ENCODE results near the gene TOR1AIP2.

The TOR1AIP2 gene

DNA sequence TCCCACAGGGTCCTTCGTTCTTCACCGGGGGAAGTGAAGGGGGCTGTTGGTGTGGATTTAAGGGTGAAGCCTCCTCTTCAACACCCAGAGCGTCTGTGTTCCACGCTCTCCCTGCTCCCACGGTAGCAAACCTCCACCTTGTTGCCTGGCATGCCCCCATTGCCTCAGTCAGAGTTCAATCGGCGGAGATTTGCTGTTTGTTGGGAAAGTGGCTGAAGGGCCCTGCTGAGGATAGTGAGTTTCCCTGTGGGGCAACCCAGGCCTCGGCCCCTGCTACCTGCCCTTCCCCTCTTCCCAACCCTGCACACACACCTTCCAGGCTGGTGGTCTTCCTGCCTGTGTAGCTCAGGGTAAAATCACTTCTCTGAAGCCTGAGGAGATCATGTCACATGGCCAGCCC, 60.5 kb downstream of the TOR1AIP2 start:
- TF ChIP-seq, protein P1, sequence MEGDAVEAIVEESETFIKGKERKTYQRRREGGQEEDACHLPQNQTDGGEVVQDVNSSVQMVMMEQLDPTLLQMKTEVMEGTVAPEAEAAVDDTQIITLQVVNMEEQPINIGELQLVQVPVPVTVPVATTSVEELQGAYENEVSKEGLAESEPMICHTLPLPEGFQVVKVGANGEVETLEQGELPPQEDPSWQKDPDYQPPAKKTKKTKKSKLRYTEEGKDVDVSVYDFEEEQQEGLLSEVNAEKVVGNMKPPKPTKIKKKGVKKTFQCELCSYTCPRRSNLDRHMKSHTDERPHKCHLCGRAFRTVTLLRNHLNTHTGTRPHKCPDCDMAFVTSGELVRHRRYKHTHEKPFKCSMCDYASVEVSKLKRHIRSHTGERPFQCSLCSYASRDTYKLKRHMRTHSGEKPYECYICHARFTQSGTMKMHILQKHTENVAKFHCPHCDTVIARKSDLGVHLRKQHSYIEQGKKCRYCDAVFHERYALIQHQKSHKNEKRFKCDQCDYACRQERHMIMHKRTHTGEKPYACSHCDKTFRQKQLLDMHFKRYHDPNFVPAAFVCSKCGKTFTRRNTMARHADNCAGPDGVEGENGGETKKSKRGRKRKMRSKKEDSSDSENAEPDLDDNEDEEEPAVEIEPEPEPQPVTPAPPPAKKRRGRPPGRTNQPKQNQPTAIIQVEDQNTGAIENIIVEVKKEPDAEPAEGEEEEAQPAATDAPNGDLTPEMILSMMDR (IDR thresholded peaks at IDR 0.05; ENCODE audit: borderline replicate concordance, control extremely low read depth, extremely low read depth, insufficient read depth, missing control alignments): no peak
- DNase-seq (ENCODE audit: low spot score): no peak
- in situ Hi-C loops (cut with MboI; ENCODE audit: low sequenced_read_pairs, unreplicated experiment): loop anchor here (25.0 kb wide), 1 partner anchor 730 kb away; the partner anchor contains the start of gene TOR3A

DNA sequence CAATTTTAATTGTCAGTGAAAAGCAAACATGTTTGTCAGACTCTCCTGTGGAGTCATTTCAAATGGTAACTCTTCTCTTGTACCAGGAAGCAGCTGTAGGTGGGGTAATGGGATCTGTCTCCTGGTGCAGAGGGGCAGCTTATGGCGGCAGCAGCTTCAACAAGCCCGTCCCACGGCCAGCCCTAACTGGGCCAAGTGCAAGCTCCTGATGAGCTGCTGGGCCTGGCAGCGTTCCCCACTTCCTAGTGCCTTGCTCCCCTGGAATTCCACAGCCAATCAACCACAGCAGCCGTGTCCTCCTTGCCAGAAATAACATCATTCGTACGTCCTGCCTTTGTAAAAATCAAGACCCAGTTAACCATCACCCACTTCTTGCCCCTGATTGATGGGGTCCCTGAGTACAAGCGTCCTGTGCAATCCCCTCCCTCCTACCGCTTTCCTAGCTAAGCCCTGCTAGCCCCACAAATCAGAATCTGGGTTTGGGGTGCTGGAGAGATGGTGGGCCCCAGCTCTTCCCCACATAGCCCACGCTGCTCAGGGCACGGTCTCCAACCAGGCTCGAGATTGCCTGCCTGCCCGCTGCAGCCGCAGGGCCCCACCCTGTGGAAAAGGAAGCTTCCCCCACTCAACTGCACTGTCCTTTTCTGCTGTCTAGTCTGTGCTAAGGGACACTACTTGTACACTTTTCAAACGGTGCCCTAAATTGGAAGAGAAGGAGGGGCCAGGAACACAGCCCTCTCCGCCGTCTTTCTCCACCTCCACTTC, 61.2 kb downstream of the TOR1AIP2 start:
- TF ChIP-seq, protein P1 (IDR thresholded peaks at IDR 0.05; ENCODE audit: borderline replicate concordance, control extremely low read depth, extremely low read depth, insufficient read depth, missing control alignments): no peak
- in situ Hi-C loops (cut with MboI; ENCODE audit: low sequenced_read_pairs, unreplicated experiment): loop anchor here (25.0 kb wide), 1 partner anchor 729 kb away; the partner anchor contains the start of gene TOR3A
- DNase-seq (ENCODE audit: low spot score): no peak

DNA sequence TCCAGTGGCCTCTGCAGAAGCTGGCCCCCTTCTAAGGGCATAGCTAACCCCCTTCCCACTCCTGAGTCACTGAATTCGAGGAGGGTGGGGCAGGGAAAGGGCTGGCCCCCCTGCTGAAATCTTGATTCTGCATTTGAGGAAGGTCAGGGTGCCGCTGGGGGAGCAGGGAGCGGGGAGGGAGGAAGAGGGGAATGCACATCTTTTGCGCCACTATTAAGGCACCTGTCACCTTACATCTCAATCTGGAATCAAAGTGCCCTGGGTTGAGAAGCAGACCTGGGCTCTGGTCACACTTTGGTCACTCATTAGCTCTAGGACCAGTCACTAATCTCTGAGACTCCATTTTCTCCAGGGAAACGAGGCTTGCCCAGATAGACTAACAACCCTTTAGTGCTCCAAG, 62.0 kb downstream of the TOR1AIP2 start:
- TF ChIP-seq, protein P1 (IDR thresholded peaks at IDR 0.05; ENCODE audit: borderline replicate concordance, control extremely low read depth, extremely low read depth, insufficient read depth, missing control alignments): no peak
- in situ Hi-C loops (cut with MboI; ENCODE audit: low sequenced_read_pairs, unreplicated experiment): loop anchor here (25.0 kb wide), 1 partner anchor 728 kb away; the partner anchor contains the start of gene TOR3A
- no peak for DNase-seq (ENCODE audit: low spot score)

DNA sequence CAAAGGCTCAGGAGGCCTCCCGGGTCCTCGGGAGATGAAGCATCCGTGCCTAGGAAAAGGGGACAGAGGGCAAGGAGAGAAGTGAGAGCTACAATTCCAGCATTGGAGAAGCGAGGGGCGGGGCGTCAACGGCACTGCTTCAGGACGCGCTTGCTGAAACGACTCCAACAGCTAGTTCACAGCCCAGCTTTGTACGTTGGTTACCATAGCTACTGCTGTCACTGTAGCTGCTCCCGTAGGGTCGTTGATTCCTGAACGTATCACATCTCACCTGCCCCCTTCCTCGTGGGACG, 63.1 kb downstream of the TOR1AIP2 start:
- DNase-seq (ENCODE audit: low spot score): no peak
- TF ChIP-seq, protein P1 (IDR thresholded peaks at IDR 0.05; ENCODE audit: borderline replicate concordance, control extremely low read depth, extremely low read depth, insufficient read depth, missing control alignments): no peak
- in situ Hi-C loops (cut with MboI; ENCODE audit: low sequenced_read_pairs, unreplicated experiment): loop anchor here (25.0 kb wide), 1 partner anchor 727 kb away; the partner anchor contains the start of gene TOR3A

DNA sequence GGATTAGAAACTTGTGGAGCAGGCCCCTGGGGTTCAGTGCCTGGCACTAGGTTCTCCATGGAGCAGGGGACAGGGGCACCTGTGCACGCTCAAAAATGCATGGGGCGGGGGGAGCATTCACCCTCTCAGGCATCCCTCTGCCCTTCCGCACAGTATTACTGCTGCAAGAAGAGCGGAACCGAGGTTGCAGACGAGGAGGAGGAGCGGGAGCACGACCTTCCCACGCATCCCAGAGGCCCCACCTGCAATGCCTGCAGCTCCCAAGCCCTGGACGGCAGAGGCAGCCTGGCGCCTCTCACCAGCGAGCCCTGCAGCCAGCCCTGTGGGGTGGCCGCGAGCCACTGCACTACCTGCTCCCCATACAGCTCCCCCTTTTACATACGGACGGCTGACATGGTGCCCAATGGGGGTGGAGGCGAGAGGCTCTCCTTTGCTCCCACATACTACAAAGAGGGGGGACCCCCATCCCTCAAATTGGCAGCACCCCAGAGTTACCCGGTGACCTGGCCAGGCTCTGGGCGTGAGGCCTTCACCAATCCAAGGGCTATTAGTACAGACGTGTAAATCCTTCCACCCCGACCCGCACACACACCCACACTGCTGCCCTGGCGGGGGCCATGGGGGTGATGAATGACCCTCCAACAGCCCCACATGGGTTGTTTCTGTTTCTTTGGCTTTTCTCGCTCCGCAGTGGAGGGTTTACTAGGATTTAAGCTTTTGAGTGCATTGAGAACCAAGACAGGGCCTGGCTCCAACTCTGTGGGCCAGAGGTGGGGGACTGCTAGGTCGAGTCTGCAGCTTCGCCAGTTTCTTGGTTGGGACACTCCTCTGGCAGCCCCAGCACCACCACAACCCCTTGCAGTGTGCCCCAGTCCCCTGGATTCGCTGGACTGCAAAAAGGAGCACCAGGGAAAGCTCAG, 63.7 kb downstream of the TOR1AIP2 start:
- in situ Hi-C loops (cut with MboI; ENCODE audit: low sequenced_read_pairs, unreplicated experiment): loop anchor here (25.0 kb wide), 1 partner anchor 727 kb away; the partner anchor contains the start of gene TOR3A
- TF ChIP-seq, protein P1 (IDR thresholded peaks at IDR 0.05; ENCODE audit: borderline replicate concordance, control extremely low read depth, extremely low read depth, insufficient read depth, missing control alignments): no peak
- DNase-seq (ENCODE audit: low spot score): no peak

DNA sequence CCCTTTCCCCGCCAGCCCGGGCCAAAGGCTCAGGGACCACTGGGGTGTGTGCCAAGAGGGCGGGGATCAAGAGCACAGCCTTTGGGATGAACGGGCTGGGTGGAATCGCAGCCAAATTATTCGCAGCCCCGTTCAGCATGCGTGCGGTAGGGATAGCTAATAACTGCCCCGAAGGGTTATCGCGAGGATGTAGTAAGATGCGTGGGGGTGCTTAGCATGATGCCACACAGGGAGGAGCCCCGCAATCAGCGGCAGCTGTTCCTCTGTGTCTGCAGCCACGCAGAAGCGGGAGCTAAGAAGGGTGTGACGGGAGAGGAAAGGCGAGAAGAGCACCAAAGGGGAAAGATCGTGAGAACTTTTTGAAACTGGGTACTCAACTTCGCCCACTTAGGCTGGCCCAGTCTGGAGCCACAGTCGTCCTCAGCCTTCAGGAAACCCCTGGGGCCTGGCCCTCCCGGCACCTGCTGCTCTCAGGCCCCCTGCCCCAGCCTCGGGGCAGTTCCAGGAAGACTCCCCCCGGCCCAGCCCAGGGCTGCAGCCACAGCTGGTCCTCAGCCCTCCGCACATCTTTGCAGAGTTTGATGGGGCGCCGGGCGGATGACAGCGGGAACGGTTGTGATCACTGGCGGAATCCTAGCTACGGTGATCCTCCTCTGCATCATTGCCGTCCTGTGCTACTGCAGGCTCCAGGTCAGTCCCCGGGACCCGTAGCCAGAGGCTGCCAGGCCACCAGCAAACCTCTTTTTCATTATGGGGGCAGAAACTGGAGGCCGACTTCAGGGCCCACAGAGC, 64.9 kb downstream of the TOR1AIP2 start:
- DNase-seq (ENCODE audit: low spot score): no peak
- TF ChIP-seq, protein P1 (IDR thresholded peaks at IDR 0.05; ENCODE audit: borderline replicate concordance, control extremely low read depth, extremely low read depth, insufficient read depth, missing control alignments): no peak
- in situ Hi-C loops (cut with MboI; ENCODE audit: low sequenced_read_pairs, unreplicated experiment): loop anchor here (25.0 kb wide), 1 partner anchor 725 kb away; the partner anchor contains the start of gene TOR3A
